Parathyroid adenoma (tissue), 2 donors: ENCODE results near the gene CDC25B.

Source experiments
- H2AFZ ChIP-seq: fragments of 300-600 bp; sonication (generic); one replicate; pipeline ENCODE4 v1.7.0; 2017; ENCODE audit warnings: antibody characterized with exemption, mild to moderate bottlenecking
- H3K27ac ChIP-seq: fragments of 300-600 bp; sonication (generic); one replicate; pipeline ENCODE4 v1.7.0; 2017
- H3K27me3 ChIP-seq: fragments of 300-600 bp; sonication (generic); one replicate; pipeline ENCODE4 v1.7.0; 2017; ENCODE audit warnings: low read length; ENCODE audit not compliant: control insufficient read depth, insufficient read depth
- H3K36me3 ChIP-seq: fragments of 300-600 bp; sonication (generic); one replicate; pipeline ENCODE4 v1.7.0; 2017; ENCODE audit warnings: low read length; ENCODE audit not compliant: control insufficient read depth, insufficient read depth
- H3K4me1 ChIP-seq: fragments of 300-600 bp; sonication (generic); one replicate; pipeline ENCODE4 v1.7.0; 2017; ENCODE audit warnings: control low read depth
- H3K4me2 ChIP-seq: fragments of 300-600 bp; sonication (generic); one replicate; pipeline ENCODE4 v1.7.0; 2017; ENCODE audit warnings: low read length
- H3K4me3 ChIP-seq: fragments of 300-600 bp; sonication (generic); one replicate; pipeline ENCODE4 v1.7.0; 2017; ENCODE audit warnings: low read depth, low read length
- H3K79me2 ChIP-seq: fragments of 300-600 bp; sonication (generic); one replicate; pipeline ENCODE4 v1.7.0; 2017; ENCODE audit warnings: control low read depth
- H3K9ac ChIP-seq: fragments of 300-600 bp; sonication (generic); one replicate; pipeline ENCODE4 v1.7.0; 2017; ENCODE audit warnings: mild to moderate bottlenecking
- H3K9me3 ChIP-seq: fragments of 300-600 bp; sonication (generic); one replicate; pipeline ENCODE4 v1.7.0; 2017; ENCODE audit warnings: low read length; ENCODE audit not compliant: control insufficient read depth
- CTCF ChIP-seq: fragments of 300-600 bp; sonication (generic); IDR thresholded peaks from one replicate; pipeline ENCODE4 v1.7.0; 2017; ENCODE audit warnings: antibody characterized with exemption, mild to moderate bottlenecking
- donor health status: primary hyperparathyroidism.

The CDC25B gene

GRCh38 chr20:3794701-3795420, 1.2 kb upstream of the CDC25B start:
- Histone ChIP-seq H3K4me1 (peaks cover 3% of the 10 kb centered on the region), H3K27me3 (no peaks in the 10 kb centered on the region), H2AFZ (peak overlapping the region; percentile 97), H3K9me3 (no peaks in the 10 kb centered on the region), H3K4me3 (peak overlapping the region; percentile 78), H3K9ac (no peak overlapping the region), H3K27ac (peak overlapping the region; percentile 88), H3K4me2 (no peak overlapping the region), H3K36me3 (no peaks in the 10 kb centered on the region), H3K79me2 (no peaks in the 10 kb centered on the region)
- TF ChIP-seq CTCF: no peak

DNA sequence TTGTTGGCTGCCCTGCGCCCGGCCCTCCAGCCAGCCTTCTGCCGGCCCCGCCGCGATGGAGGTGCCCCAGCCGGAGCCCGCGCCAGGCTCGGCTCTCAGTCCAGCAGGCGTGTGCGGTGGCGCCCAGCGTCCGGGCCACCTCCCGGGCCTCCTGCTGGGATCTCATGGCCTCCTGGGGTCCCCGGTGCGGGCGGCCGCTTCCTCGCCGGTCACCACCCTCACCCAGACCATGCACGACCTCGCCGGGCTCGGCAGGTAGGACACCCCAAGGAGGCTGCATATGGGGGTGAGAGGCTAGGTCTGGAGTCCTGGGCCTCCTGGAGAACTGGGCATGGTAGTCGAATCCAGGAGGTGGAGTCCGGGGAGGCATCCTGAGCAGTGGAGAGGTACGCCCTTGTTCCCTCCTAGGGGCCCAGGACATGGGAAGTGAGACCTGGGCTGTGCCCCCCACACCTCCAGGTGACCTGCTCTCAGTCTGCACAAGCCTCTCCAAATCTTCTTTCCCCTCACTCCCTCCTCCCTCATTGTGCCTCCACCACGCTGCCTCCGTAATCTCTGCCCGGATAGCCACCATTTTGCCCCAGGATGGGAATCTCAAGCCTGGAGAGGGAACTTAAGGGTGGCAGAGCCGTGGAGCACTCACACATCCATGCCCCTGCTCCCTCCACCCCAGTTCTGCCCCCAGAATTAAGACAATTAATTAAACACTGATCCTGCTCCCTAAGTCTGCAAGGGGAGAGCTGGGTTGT, 541 bp downstream of the CDC25B start:
- H3K4me1 ChIP-seq: peaks cover 10% of the 10 kb centered on the region
- H3K4me2 ChIP-seq: peak overlapping the region; percentile 45
- H3K9me3 ChIP-seq: no peaks in the 10 kb centered on the region
- TF ChIP-seq CTCF: no peak
- no peak overlapping the region for H3K4me3 ChIP-seq
- H3K36me3 ChIP-seq: no peaks in the 10 kb centered on the region
- peak overlapping the region; percentile 28 for H2AFZ ChIP-seq
- no peaks in the 10 kb centered on the region for H3K27me3 ChIP-seq
- no peak overlapping the region for H3K27ac ChIP-seq
- peaks cover 3% of the 10 kb centered on the region for H3K79me2 ChIP-seq
- no peak overlapping the region for H3K9ac ChIP-seq

GRCh38 chr20:3797226-3797545, 1.1 kb downstream of the CDC25B start:
- Histone ChIP-seq H3K4me3 (no peak overlapping the region), H3K9me3 (no peaks in the 10 kb centered on the region), H3K79me2 (peaks cover 3% of the 10 kb centered on the region), H3K4me1 (peaks cover 10% of the 10 kb centered on the region), H3K9ac (no peak overlapping the region), H3K36me3 (no peaks in the 10 kb centered on the region), H3K27me3 (no peaks in the 10 kb centered on the region), H2AFZ (no peak overlapping the region), H3K4me2 (no peak overlapping the region), H3K27ac (no peak overlapping the region)
- no peak for TF ChIP-seq CTCF

DNA sequence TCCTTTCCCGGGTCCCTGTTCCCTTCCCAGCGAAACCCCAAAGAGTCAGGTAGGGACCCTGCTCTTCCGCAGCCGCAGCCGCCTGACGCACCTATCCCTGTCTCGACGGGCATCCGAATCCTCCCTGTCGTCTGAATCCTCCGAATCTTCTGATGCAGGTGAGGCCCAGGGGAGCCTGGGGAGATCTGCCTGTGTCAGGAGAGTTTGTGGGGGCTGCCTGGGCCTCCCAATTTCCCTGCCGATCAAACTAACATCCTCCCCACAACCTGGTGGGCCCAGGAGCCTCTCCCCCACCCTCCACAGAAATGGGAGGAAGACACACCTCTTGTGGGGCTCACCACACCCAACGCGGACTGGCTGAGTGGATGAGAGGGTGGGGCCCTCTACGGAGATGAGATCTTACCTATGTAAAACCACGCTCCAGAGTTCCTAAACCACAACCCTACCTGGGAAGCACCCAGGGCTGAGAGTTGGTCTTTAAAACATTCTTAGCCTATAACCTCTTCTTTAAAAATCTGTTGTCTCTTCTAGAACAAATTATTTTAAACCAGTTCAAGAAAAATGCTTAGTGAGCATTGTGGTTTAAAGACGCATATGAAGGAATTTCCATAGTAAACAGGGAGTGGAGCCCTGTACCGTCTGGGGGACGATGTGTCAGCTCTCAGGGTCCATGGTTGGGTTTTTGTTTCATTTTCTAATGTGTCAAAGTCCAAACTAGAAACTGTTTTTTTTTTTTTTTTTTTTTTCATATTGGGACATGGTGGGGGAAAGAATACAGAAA, 1.7 kb downstream of the CDC25B start:
- Histone ChIP-seq H3K9me3 (no peaks in the 10 kb centered on the region), H3K27me3 (no peaks in the 10 kb centered on the region), H2AFZ (no peak overlapping the region), H3K36me3 (no peaks in the 10 kb centered on the region), H3K4me2 (no peak overlapping the region), H3K4me3 (no peak overlapping the region), H3K9ac (no peak overlapping the region), H3K79me2 (peaks cover 3% of the 10 kb centered on the region), H3K4me1 (peaks cover 10% of the 10 kb centered on the region), H3K27ac (no peak overlapping the region)
- no peak for TF ChIP-seq CTCF
